Right cardiac atrium (tissue), 5 donors: ENCODE data around the gene ANO4. TPM values are rescaled to one million over a fixed set of nuclear protein-coding genes. Genes with fewer than 3 reads are reported as not detected.
A peak's percentile ranks its signal among the peaks of the same experiment; 100 is the strongest.
"Not testable (repeated sequence)": the region's sequence is repeated elsewhere in the genome, so short reads cannot be mapped to it uniquely, and the experiment has no call there.

Experiments used
- ATAC-seq, 2 donors: fragments of 200-7000 bp; cut with Tn5 transposase; one replicate each; pipeline versions ENCODE4 v1.8.0 to v1.9.1; 2020; ENCODE audit warnings: moderate library complexity in 2 of 2, mild to moderate bottlenecking in 1 of 2
- DNase-seq, 3 donors: peaks; one replicate each; pipeline ENCODE4 v3.0.0-alpha.2; 2020
- H3K27ac ChIP-seq: one replicate; pipeline ENCODE4 v1.5.1; 2013; ENCODE audit warnings: mild to moderate bottlenecking, low read length, control low read depth, moderate library complexity
- H3K27me3 ChIP-seq: one replicate; pipeline ENCODE4 v1.6.1; 2013; ENCODE audit not compliant: control insufficient read depth, insufficient read depth
- H3K4me1 ChIP-seq: one replicate; pipeline ENCODE4 v1.6.1; 2013; ENCODE audit warnings: low read length; ENCODE audit not compliant: control insufficient read depth, insufficient read depth
- H3K4me3 ChIP-seq: one replicate; pipeline ENCODE4 v1.5.1; 2013; ENCODE audit warnings: low read length, control low read depth
- H3K9me3 ChIP-seq: one replicate; pipeline ENCODE4 v1.6.1; 2013; ENCODE audit warnings: low read length; ENCODE audit not compliant: control insufficient read depth
- WGBS: extraction: QIAGEN DNeasy Blood & Tissue Kit; methylation state at CpG from one replicate; pipeline ENCODE4 v1.1.7; 2013; 5-methylcytosine and 5-hydroxymethylcytosine counted together
- intact Hi-C, 4 donors: fragments of 100-400 bp; cut with DNase I; formaldehyde crosslinking; loops; one replicate each; pipeline versions ENCODE4 v1.11.0 to v1.14.0; 2022 to 2023
- polyA plus RNA-seq: library from polyadenylated mRNA; stranded (reverse); fragments of 200-250 nt; gene quantifications from one replicate; pipeline ENCODE4 v1.2.3, GENCODE V29; 2013
- total RNA-seq, 4 donors: library from RNA; stranded (reverse); fragmentation: NEBNext Ultra II Directional; extraction: Animal tissue kit (Norgen Biotek cat#: 25700); gene quantifications; one replicate each; pipeline ENCODE4 v1.2.1, GENCODE V29; 2021
- donor health status: healthy with polysubstance abuse.
- donor health status: DM: no; HTN: yes; CAD: no.
- donor health status: DM: no; HTN: no; CAD: no.
- donor health status: DM: no; HTN: yes; CAD: no; lungs with severe emphysema.
- donor health status: DM: yes; HTN: yes; CAD: no.

The ANO4 gene
- total and polyA plus RNA-seq, 5 donors = 0.23 to 0.89 (median 0.29) TPM; not detected in 1

- H3K27ac ChIP-seq = no peak overlapping the region
- no peak overlapping the region for H3K4me3 ChIP-seq
- no peaks in the 10 kb centered on the region for H3K4me1 ChIP-seq
- no peak for ATAC-seq
- intact Hi-C loops = no loop called here
- no peaks in the 10 kb centered on the region for H3K9me3 ChIP-seq
- DNase-seq = no peak
- 83% methylated on average over 2 of the region's 2 CpGs for WGBS
- no peaks in the 10 kb centered on the region for H3K27me3 ChIP-seq
These were observed 177.5 kb downstream of the ANO4 start for GRCh38 chr12:100972121-100972520.

GRCh38 chr12:100974341-100974740 is 179.8 kb downstream of the ANO4 start:
- H3K4me3 ChIP-seq = no peak overlapping the region
- 81% methylated on average over 3 of the region's 3 CpGs for WGBS
- no peak overlapping the region for H3K27ac ChIP-seq
- H3K4me1 ChIP-seq = no peaks in the 10 kb centered on the region
- DNase-seq (no peak), ATAC-seq (no peak)
- no peaks in the 10 kb centered on the region for H3K27me3 ChIP-seq
- intact Hi-C loops = no loop called here
- no peaks in the 10 kb centered on the region for H3K9me3 ChIP-seq

GRCh38 chr12:100974747-100975146 is 180.2 kb downstream of the ANO4 start:
- DNase-seq (no peak), ATAC-seq (no peak)
- intact Hi-C loops = no loop called here
- Histone ChIP-seq H3K4me1 (no peaks in the 10 kb centered on the region), H3K9me3 (no peaks in the 10 kb centered on the region), H3K27me3 (no peaks in the 10 kb centered on the region), H3K27ac (no peak overlapping the region), H3K4me3 (no peak overlapping the region)
- 79% methylated on average over 9 of the region's 9 CpGs for WGBS

DNA sequence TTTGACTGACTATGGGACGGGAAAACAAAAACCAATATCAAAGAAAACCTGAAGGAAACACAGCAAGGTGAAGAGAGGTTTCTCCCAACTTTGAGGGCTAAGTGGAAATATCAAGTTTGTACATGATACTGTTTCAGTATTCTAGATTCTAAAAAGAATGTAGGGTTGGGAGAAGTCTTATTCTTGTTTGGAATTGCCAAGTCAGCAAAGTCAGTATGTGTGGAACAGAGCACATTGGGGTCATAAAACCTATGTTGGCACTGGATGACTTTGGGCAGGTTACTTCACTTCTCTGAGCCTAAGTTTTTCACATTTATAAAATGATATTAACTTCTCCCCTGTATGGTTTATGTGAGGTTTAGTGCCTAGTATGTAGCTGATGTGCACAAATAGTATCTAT is 182.2 kb downstream of the ANO4 start:
- no peak overlapping the region for H3K27ac ChIP-seq

GRCh38 chr12:100980856-100981255 is 186.3 kb downstream of the ANO4 start:
- H3K4me3 ChIP-seq = no peak overlapping the region
- H3K4me1 ChIP-seq = no peaks in the 10 kb centered on the region
- intact Hi-C loops = no loop called here
- ATAC-seq (no peak), DNase-seq (no peak)
- no peaks in the 10 kb centered on the region for H3K9me3 ChIP-seq
- H3K27ac ChIP-seq = no peak overlapping the region
- 62% methylated on average over 1 of the region's 1 CpG for WGBS
- H3K27me3 ChIP-seq = no peaks in the 10 kb centered on the region

More for the DNA sequence above, 182.2 kb downstream of the ANO4 start:
- WGBS = 80% methylated on average over 1 of the region's 1 CpG
- Histone ChIP-seq H3K27me3 (no peaks in the 10 kb centered on the region), H3K4me3 (no peak overlapping the region), H3K4me1 (no peaks in the 10 kb centered on the region), H3K9me3 (no peaks in the 10 kb centered on the region)
- ATAC-seq (no peak), DNase-seq (no peak)
- intact Hi-C loops = no loop called here

GRCh38 chr12:100982511-100983183 is 188.1 kb downstream of the ANO4 start:
- DNase-seq (no peak), ATAC-seq (no peak)
- Histone ChIP-seq H3K9me3 (no peaks in the 10 kb centered on the region), H3K27me3 (no peaks in the 10 kb centered on the region), H3K4me1 (peaks cover 2% of the 10 kb centered on the region), H3K27ac (no peak overlapping the region), H3K4me3 (no peak overlapping the region)
- intact Hi-C loops = no loop called here
- WGBS = 83% methylated on average over 2 of the region's 2 CpGs

- no peaks in the 10 kb centered on the region for H3K27me3 ChIP-seq
- intact Hi-C loops = no loop called here
- 70% methylated on average over 1 of the region's 1 CpG for WGBS
These were observed 190.2 kb downstream of the ANO4 start for GRCh38 chr12:100984796-100985195.

DNA sequence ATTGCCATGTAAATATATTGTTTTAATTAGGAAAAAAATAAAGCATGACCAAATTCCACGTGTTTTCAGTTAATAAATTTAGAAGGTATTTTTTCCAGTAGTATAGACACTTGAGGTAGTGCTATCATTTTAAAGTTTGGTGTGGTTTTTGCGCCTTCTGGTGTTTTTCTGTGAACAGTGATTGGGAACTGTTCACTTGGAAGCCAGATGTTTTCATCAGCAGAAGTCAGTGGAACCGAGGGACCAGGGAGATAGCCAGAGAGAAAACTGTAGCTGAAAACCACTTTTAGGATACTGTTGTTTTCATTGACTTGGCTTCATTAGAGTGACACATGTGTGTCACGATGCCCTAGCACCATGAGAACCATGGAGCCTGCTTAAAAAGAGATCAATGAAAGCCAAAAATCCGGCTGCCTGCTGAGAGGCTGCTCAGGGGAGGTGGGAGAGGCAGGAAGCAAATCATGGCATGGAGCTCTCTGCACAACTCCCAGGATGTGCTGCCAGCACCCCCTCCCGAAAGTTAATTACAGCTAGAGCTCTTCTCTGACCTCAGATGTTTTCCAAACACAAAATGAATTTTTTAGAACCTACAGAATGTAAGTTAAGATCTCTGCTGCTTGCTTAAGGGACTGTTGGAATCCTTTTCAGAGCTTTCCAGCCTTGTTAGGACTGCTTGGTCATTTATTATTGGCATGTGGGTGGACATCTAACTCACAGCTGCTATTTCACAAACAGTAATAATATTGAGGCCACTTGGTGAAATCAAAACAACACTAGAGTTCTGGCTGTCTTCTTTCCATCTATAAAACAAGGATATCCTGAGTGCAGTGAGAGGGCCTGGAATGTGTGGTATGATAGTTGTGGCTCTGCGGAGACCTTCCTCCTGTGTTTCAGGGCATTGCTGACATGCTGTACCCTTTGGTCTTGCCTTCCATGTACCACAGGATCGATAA is 192.3 kb downstream of the ANO4 start:
- Histone ChIP-seq H3K4me1 (peaks cover 2% of the 10 kb centered on the region), H3K27ac (no peak overlapping the region), H3K27me3 (no peaks in the 10 kb centered on the region), H3K4me3 (no peak overlapping the region), H3K9me3 (no peaks in the 10 kb centered on the region)
- peak in 1 of 2 donors; percentile 29 for ATAC-seq
- intact Hi-C loops = no loop called here
- peak in 1 of 3 donors; percentile 38 for DNase-seq
- 35% methylated on average over 8 of the region's 8 CpGs for WGBS

More at GRCh38 chr12:100984796-100985195, 190.2 kb downstream of the ANO4 start:
- Histone ChIP-seq H3K9me3 (no peaks in the 10 kb centered on the region), H3K27ac (no peak overlapping the region), H3K4me3 (no peak overlapping the region), H3K4me1 (peaks cover 2% of the 10 kb centered on the region)
- ATAC-seq (no peak), DNase-seq (no peak)

DNA sequence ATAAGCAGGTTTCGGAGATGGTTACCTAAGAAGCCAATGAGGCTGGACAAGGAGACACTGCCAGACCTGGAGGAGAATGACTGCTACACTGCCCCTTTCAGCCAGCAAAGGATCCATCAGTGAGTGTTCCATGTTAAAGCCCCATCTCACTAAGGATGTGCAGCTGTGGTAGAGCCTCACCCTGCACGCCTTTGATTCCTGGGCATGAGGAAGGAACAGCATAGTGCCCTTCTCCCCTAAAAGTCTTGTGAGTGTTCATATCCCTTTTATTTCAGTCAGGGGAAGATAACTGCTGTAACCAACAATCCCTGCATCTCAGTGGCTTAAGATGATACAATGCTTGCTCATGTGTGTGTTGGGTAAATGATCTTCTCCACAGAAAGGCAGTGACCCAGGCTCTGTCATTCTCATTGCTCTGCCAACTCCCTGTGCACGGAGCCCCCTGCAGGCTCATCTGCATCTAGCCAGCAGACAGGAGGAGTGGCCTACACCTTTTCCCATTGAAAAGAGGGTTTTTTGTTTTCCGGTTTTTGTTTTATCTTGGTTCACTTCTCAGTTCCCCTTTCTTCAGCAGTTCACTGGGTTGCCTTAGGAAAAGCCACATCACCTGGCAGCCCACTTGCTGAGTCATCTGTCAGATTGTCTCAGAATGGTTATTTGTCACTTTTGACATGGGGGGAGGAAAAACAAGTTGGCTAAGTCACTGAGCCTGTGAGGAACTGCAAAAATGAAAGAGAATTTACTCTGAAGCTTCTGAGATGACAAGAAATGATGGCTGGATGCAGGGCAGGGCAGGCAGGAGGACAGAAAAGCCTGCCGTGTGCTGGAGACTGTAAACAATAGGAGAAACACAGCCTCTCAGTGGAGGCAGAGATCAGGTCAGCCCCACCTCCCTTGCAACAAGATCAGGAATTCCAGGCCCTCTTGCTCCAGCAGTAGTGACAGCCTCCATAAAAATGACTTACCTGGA is 193.3 kb downstream of the ANO4 start:
- DNase-seq (no peak), ATAC-seq (no peak)
- 40% methylated on average over 5 of the region's 5 CpGs for WGBS

GRCh38 chr12:100989509-100989908 is 194.9 kb downstream of the ANO4 start:
- DNase-seq, H3K9me3 ChIP-seq, H3K4me1 ChIP-seq, H3K4me3 ChIP-seq, intact Hi-C loops, H3K27me3 ChIP-seq, H3K27ac ChIP-seq, ATAC-seq: not testable (repeated sequence)

More for the DNA sequence above, 193.3 kb downstream of the ANO4 start:
- Histone ChIP-seq H3K4me3 (no peak overlapping the region), H3K4me1 (peaks cover 2% of the 10 kb centered on the region), H3K27ac (no peak overlapping the region), H3K9me3 (no peaks in the 10 kb centered on the region), H3K27me3 (no peaks in the 10 kb centered on the region)
- intact Hi-C loops = no loop called here
